Measurements from ENCODE around the gene TBXAS1. TPM values are rescaled to one million over a fixed set of nuclear protein-coding genes. Genes with fewer than 3 reads are reported as not detected.

Gene TBXAS1
- total RNA-seq, 1 donor from 2014 or later = 20.0 TPM

GRCh38 chr7:139844779-139845442 lies 15.8 kb downstream of the TBXAS1 start:
- no peak for DNase-seq (ENCODE audit: low read depth)
- no peak for TF ChIP-seq CTCF (conservative IDR thresholded peaks at IDR 0.05; ENCODE audit: low read depth, low read length)
- H3K4me3 ChIP-seq (ENCODE audit: low read depth, low read length) = no peak overlapping the region

GRCh38 chr7:139845443-139845805 lies 16.4 kb downstream of the TBXAS1 start:
- TF ChIP-seq CTCF (conservative IDR thresholded peaks at IDR 0.05; ENCODE audit: low read depth, low read length) = no peak
- no peak for DNase-seq (ENCODE audit: low read depth)
- H3K4me3 ChIP-seq (ENCODE audit: low read depth, low read length) = no peak overlapping the region

GRCh38 chr7:139846297-139846696 lies 17.2 kb downstream of the TBXAS1 start:
- no peak for DNase-seq (ENCODE audit: low read depth)
- TF ChIP-seq CTCF (conservative IDR thresholded peaks at IDR 0.05; ENCODE audit: low read depth, low read length) = no peak
- no peak overlapping the region for H3K4me3 ChIP-seq (ENCODE audit: low read depth, low read length)

- no peak overlapping the region for H3K4me3 ChIP-seq (ENCODE audit: low read depth, low read length)
- no peak for DNase-seq (ENCODE audit: low read depth)
- TF ChIP-seq CTCF (conservative IDR thresholded peaks at IDR 0.05; ENCODE audit: low read depth, low read length) = no peak
Observed at GRCh38 chr7:139848274-139848673, 19.2 kb downstream of the TBXAS1 start.

GRCh38 chr7:139850906-139851305 lies 21.8 kb downstream of the TBXAS1 start:
- no peak for DNase-seq (ENCODE audit: low read depth)
- no peak for TF ChIP-seq CTCF (conservative IDR thresholded peaks at IDR 0.05; ENCODE audit: low read depth, low read length)
- H3K4me3 ChIP-seq (ENCODE audit: low read depth, low read length) = no peak overlapping the region

GRCh38 chr7:139851770-139852481 lies 22.9 kb downstream of the TBXAS1 start:
- no peak for TF ChIP-seq CTCF (conservative IDR thresholded peaks at IDR 0.05; ENCODE audit: low read depth, low read length)
- H3K4me3 ChIP-seq (ENCODE audit: low read depth, low read length) = no peak overlapping the region
- DNase-seq (ENCODE audit: low read depth) = no peak

- DNase-seq (ENCODE audit: low read depth) = no peak
- no peak overlapping the region for H3K4me3 ChIP-seq (ENCODE audit: low read depth, low read length)
- no peak for TF ChIP-seq CTCF (conservative IDR thresholded peaks at IDR 0.05; ENCODE audit: low read depth, low read length)
Observed at GRCh38 chr7:139852482-139852845, 23.4 kb downstream of the TBXAS1 start.
